ENCODE results near the gene LILRB1.
"Not testable (repeated sequence)": the region's sequence is repeated elsewhere in the genome, so short reads cannot be mapped to it uniquely, and the experiment has no call there.

LILRB1 gene

DNA sequence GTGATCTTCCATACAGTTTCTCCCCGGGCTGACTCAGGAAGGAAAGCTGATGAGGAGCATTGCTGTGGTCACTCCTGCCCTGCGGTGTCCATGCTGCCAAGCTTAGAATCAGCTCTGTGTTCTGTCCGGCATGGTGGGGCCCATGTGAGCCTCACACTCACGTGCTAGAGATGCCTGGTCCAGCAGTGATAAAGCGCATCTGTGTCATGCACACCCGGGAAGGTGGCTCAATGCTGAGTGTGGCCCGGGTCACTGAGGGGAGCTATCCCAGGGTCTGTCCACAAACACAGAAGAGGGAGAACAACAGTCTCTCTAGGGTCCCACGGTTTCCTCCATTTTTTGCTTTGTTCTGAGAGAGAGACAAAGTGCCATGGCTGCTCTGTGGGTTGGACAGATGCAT lies 3.5 kb upstream of the LILRB1 start:
- no peak for DNase-seq

DNA sequence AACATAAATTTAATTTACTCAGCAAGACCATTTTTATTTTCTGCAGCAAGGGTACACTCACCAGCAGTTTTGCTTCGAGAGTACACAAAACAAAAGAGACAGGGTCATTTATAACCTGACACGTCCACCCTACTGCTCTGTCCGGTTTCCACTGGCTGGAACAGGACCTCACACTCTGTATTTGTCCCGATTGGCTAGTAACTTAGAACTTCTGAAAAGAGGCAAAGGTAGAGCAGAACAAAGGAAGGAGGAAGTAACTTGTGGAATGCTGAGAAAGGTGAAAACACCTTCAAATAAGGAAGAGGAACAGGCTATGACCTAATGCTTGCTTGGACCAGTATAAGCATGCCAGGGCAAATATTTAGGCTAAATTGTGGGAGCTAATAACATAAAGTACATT lies 2.4 kb upstream of the LILRB1 start:
- not testable (repeated sequence) for DNase-seq

DNA sequence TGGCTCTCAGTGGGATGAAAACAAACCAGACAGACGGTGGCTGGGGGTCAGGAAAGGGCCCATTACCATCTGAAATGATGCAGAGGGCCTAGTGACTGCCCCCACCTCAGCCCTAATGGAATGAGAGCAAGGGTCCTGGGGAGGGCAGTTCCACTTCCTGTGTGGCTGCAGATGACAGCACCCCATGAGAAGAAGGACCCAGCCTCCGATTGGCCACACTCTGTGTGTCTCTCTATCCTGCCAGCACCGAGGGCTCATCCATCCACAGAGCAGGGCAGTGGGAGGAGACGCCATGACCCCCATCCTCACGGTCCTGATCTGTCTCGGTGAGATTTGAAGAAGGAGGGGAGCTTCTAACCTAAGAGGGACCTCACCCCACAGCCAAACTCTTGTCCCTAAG lies 498 bp downstream of the LILRB1 start:
- DNase-seq, result no peak

DNA sequence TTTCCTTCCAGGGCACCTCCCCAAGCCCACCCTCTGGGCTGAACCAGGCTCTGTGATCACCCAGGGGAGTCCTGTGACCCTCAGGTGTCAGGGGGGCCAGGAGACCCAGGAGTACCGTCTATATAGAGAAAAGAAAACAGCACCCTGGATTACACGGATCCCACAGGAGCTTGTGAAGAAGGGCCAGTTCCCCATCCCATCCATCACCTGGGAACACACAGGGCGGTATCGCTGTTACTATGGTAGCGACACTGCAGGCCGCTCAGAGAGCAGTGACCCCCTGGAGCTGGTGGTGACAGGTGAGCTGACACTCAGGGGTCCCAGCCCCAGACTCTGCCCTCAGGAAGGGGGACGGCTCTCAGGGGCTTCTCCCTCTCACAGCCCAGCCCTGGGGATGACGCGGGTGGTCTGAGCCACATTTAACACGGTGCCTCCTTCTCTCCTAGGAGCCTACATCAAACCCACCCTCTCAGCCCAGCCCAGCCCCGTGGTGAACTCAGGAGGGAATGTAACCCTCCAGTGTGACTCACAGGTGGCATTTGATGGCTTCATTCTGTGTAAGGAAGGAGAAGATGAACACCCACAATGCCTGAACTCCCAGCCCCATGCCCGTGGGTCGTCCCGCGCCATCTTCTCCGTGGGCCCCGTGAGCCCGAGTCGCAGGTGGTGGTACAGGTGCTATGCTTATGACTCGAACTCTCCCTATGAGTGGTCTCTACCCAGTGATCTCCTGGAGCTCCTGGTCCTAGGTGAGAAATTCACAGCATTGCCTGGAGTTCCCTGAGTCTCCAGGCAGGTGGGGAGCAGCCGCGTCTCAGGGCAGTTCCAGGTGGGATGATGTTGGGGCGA lies 1.4 kb downstream of the LILRB1 start:
- not testable (repeated sequence) for DNase-seq

DNA sequence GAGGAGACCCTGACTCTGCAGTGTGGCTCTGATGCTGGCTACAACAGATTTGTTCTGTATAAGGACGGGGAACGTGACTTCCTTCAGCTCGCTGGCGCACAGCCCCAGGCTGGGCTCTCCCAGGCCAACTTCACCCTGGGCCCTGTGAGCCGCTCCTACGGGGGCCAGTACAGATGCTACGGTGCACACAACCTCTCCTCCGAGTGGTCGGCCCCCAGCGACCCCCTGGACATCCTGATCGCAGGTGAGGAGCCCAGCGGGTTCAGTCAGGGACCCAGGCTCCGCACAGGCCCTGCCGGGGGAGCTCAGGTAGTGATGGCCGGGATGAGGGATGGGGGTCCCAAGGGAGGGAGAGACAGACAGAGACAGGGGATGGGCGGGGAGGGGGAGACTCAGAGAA lies 2.2 kb downstream of the LILRB1 start:
- not testable (repeated sequence) for DNase-seq

DNA sequence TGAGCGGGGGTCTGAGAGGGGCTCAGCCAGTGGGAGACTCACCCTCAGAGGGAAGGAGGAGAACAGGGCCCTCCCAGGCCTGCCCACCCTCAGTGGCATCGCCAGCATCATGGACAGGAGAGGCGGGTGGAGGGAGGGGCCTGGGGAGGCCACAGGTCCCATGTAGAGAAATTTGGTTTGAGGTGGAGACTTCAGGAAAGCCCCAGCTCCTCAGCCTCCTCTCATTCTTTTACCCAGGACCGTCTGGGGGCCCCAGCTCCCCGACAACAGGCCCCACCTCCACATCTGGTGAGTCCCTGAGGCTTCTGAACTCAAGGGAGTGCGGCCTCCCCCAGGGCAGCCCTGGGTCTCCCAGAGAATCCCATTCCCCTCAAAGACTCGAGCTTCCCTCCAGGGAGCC lies 3.1 kb downstream of the LILRB1 start:
- DNase-seq, result no peak

DNA sequence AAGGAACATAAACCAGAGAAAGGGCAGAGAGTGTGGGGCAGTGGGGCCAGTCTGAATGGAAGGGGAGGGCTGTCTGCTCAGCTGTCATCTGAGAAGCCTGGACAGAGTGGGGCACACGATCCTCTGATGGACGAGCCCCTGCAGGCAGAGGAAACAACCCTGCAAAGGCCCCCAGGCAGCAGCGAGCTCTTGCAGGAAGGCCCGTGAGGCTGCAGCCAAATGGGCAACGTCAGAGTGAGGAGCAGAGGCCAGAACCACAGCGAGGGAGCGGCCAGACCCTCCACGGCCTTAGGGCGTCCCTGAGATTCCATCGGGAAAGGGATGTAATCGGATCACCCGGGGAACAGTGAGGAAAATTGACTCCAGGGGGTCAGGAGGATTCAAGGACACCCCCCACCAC lies 5.8 kb downstream of the LILRB1 start:
- not testable (repeated sequence) for DNase-seq

DNA sequence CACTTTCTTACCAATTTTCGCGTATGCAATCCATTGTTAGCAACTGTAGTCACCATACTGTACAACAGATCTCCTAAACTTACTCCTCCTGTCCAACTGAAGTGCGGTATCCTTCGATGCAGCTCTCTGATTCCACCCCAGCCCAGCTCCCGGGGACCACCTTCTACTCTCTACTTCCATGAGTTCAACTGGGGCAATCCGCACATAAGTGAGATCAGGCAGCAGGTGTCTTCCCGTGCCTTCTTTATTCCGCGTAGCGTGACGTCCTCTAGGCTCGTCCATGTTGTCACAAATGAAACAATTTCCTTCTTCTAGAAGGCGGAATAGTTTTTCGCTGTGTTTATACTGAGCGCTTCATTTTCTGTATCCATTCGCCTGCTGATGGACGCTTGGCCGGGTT lies 8.4 kb downstream of the LILRB1 start:
- no peak for DNase-seq

DNA sequence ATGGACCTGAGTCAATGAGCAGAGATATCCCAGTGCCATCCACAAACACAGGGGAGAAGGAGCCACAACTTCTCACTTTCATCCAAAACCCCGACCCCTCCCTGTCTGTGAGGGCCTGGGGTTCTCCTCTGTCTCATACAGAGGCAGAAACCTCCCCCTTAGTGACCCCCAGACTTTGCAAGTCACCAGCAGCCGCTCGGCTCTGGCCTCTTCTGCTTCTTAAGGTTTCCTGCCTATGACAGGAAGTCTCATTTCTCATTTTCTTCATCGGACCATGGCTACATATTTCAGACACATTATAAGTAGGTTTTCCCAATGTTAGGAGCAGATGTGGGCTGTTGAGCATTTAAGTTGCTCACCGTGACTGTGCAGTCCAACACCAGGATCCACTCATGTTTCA lies 12.7 kb downstream of the LILRB1 start:
- DNase-seq, result not testable (repeated sequence)

DNA sequence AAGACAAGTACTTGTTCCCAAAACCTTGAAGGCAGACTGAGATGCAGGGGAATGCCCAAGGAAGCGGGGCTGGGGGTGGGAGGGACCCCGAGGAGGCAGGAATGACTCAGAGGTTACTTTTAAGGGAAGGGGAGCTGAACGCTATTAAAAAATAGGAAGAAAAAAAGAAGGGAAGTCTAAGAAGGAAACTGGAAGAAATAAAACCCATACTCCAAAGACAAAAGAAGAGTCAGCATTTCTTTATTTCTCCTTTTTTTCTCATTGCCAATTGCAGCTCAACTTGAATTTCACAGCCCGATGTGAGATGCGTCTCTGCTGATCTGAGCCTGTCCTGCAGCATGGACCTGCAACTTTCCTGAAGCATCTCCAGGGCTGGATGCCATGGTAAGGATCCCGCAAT lies 13.3 kb downstream of the LILRB1 start:
- DNase-seq, result not testable (repeated sequence)

DNA sequence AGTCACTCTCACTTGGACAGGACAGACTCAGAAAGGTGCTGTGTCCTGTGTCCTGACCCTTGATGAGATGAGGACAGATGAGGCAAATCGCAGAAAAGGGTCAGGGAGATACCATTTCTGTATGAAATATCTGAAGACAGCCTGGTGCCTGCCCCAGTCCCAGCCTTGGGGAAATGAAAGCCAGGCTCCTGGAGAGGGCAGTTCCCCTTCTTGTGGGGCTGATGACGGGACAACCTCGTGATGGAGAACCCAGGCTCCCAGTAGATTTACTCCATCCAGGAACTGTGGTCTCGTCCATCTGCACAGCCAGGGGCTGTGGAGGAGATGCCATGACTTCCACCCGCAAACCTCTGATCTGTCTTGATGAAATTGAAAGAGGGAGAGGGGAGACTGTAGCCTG lies 13.8 kb downstream of the LILRB1 start:
- no peak for DNase-seq

DNA sequence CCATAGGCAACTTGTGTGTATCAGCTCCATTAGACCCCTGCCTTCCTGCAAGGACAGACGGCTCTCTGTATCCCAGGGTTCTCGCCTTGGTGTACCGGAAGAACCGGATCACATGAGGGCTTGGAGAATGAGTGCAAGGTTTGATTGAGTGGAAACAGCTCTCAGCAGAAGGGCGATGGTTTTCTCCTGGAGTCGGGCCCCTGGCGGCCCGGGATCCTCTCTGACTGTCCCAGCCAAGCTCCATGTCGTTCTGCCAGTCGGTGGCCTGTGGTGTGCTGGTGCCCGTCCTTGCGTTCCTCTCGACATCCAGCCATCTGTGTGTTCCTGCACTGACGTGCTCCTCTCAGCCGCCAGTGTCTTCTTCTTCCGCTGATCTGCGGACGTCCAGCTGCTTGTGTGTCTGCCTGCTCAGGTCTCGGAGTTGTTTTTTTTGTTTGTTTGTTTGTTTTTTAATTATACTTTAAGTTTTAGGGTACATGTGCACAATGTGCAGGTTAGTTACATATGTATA lies 16.1 kb downstream of the LILRB1 start:
- no peak for DNase-seq

DNA sequence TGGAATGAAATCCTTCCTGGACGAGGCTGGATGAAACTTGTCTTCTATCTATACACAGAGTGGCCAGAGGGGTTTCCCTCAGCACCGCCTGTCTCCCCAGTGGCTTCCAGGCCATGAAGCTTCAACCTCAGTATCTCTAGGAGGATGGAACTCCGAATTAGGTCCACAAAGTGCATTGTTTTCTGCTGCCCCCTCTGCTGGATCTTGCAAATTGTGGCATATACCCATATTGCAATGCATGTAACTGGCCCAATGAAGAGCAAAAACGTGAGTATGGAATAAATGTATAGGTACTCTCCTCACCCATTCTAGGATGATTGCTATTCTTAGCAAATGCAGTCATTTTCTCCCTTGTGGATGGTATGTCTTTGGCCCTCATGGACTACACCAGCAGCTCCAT lies 17.8 kb downstream of the LILRB1 start:
- DNase-seq, result no peak

DNA sequence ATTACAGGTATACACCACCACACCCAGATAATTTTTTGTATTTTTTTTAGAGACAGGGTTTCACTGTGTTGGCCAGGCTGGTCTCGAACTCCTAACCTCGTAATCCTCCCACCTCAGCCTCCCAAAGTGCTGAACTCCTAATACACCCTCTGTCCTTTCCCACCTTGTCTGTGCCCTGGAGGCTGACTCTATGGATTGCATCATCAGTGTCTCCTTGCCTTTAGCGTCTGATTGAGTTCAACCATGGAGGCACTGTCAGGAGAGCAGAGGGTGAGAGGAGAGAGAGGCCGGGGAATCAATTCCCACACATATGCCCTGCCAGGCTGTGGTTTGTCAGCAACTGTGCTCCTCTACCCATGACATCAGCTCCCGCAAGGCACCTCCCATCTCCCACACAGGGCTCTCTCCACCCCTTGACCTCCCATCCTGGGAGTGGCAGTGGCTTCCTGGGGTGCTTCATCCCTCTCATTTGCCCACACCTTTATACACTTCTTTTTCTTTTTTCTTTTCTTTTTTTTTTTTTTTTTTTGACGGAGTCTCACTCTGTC lies 19.9 kb downstream of the LILRB1 start:
- DNase-seq, result no peak

DNA sequence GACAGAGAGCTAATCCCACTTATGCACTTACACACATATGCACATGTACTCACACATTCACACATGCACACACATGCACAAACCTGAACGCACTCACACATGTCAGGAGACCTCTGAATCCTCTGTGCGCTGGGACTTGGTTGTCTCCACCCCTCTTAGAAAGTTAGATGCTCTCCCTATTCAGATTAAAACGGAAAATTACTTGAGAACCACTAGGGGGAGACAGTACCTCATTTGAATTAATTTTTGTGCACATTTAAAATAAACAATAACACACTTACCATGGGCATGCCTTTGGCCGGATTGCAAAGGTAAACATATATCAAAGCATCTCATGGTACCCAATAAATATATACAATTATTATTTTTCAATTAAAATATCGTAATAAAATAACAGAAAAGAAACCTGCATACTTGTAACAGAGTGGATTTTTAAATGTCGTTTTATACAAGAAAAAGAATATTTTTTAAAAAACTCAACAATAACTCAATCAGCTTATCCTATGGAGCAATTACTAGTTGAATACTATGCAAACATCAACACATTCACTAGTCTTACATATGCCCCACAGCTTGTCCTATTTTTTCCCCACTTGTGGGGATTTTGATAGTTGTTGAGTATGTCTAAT lies 23.0 kb downstream of the LILRB1 start:
- DNase-seq, result no peak

DNA sequence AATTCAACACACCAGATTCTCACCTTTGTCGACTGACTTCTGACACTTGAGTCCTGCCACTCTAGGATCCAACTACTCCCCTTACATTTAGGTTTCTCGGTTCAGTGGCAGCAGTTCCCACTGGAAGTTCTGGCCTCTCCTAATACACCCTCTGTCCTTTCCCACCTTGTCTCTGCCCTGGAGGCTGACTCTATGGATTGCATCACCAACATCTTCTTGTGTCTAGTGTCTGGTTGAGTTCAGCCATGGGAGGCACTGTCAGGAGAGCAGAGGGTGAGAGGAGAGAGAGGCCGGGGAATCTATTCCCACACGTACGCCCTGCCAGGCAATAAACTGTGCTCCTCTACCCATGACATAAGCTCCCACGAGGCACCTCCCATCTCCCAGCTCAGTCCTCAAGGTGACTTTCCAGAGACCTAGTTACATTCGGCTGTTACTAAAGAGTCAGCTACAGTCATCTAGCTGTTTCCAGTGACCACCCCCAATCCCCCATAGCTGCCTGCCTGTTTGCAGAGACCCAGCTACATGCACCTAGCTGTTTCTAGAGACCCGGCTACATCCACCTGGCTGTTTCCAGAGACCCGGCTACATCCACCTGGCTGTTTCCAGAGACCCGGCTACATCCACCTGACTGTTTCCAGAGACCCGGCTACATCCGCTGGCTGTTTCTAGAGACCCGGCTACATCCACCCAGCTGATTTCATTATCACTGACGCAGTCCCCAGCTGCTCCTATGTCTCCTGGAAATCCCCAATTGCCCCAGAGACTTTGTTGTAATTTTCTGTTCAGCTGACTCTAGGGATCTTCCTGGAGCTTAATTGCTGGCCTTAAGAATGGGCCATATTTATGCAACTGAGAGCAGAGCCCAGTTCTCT lies 24.4 kb downstream of the LILRB1 start:
- no peak for DNase-seq

DNA sequence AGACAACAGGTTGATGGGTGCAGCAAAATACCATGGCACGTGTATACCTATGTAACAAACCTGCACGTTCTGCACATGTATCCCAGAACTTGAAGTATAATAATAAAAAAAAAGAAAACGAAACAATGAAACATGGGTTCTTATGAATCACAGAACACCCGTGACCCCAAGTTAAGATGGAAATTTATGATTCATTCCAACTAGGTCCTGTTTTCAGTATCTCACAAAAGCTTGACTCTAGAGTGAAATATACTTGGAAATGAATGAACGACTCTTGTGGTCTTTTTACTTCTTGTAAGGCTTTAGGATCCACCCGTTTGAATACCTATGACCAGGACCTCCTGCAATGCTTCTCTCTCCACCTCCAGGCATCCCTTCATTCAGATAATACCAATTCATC lies 29.0 kb downstream of the LILRB1 start:
- DNase-seq, result no peak

DNA sequence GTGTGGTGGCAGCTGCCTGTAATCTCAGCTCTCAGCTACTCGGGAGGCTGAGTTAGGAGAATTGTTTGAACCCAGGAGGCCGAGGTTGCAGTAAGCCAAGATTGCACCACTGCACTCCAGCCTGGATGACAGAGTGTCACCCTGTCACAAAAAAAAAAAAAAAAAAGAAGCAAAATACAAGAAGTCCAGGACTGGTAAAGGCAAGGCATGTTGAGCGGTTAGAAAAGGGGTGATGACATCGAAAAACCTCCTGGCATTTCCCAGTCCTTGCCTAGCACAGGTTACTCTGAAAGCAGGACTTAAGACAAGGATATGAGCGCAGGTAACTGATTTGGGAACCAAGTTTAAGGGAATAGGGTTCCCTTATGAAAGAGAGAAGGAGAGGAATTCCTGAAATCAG lies 30.0 kb downstream of the LILRB1 start:
- no peak for DNase-seq

DNA sequence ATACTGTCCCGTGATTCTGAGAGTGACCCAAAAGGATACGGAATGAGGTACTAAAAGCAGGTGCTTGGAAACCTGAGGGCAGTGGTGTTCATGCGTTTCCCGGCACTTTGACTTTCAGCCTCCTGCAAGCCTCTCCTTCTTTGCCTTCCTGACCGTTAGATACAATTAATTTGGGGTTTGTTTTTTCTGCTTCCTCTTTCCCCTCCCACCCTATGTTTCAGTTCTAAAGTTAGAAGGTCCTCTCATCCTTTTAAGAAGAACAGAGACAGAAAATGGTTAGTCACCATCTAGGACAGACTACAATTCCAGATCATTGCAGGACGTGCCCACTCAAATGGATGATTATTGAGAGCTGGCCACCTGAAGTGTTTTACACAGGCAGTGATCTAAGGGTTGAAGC lies 30.7 kb downstream of the LILRB1 start:
- DNase-seq, result no peak

DNA sequence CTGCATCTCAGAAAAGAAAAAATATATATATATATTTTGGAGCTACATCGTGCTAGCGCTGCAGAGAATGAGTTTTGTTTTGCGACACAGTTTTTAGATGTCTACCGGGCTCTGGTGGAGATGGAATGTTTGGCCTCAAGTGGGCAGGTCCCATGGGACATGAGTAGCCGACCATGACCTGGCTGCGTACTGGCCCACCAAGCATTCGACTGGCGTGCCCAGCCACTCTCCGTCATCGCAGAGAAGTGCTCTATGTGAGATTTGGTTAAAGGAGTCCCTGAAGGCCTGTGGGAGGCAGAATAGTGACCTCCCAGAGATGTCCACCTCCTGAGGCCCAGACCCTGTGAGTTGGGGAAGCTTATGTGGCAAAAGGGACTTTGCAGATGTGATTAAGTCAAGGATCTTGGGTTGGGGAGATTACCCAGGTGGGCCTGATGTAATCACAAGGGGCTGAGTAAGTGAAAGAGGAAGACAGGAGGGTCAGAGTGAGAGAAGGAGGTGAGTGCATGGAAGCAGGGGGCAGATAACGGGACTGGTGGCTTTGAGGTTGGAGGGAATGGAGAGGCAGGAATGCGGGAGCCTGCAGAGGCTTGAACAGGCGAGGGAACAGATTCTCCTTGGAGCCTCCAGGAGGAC lies 31.7 kb downstream of the LILRB1 start:
- no peak for DNase-seq

DNA sequence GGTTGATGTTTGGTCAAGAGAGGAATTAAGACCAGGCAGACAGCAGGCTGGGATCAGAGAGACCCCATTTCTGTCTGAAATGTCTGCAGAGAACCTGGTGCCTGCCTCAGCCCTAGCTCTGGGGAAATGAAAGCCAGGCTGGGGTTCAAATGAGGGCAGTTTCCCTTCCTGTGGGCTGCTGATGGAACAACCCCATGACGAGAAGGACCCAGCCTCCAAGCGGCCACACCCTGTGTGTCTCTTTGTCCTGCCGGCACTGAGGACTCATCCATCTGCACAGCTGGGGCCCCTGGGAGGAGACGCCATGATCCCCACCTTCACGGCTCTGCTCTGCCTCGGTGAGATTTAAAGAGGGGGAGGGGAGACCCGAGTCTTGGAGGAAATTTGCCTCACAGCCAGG lies 32.4 kb downstream of the LILRB1 start, which contains the start of gene LILRB4:
Gene LILRB4, plus strand, starts transcription at position 256 of the 400 bp plus-strand sequence. Its CDS starts 49 bp downstream, at position 305.
- DNase-seq, result no peak

DNA sequence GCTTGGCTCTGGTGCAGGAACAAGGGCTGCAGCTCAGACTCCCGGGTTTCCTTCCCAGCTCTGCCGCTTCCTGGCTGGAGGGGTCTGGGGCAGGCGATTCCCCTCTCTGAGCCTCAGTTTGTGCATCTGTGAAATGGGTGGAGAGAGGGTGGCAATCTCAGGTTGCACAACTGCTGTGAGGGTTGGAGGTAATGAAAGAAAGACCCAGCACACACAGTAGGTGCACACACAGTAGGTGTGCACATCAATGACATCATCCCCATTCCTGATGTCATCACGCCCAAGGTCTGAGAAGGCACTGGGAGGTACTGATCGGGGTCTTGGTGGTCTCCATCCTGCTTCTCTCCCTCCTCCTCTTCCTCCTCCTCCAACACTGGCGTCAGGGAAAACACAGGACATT lies 35.2 kb downstream of the LILRB1 start:
- DNase-seq, result no peak
